SK-N-SH treated with all-trans-retinoic acid at 6 μM for 48 hours (cell line): ENCODE data around the gene PYM1.

ENCODE experiments used
- ATAC-seq: fragments of 200-7000 bp; cut with Tn5 transposase; 3 replicates; pipeline ENCODE4 v1.9.1; 2020; ENCODE audit warnings: mild to moderate bottlenecking, moderate library complexity
- ARNTL ChIP-seq: fragments of 450-650 bp; formaldehyde crosslinking; IDR thresholded peaks from 2 replicates; pipeline ENCODE4 v1.5.0; 2020; ENCODE audit warnings: low read depth, mild to moderate bottlenecking, moderate library complexity, borderline replicate concordance
- BACH2 ChIP-seq: fragments of 250-450 bp; sonication (Bioruptor Pico); IDR thresholded peaks from 2 replicates; pipeline ENCODE4 v1.9.0; 2021; ENCODE audit warnings: mild to moderate bottlenecking, borderline replicate concordance
- CREB5 ChIP-seq: fragments of 250-450 bp; sonication (Bioruptor Pico); IDR thresholded peaks from 2 replicates; pipeline ENCODE4 v1.5.1; 2020; ENCODE audit warnings: low read depth, mild to moderate bottlenecking, moderate library complexity
- CSDC2 ChIP-seq: fragments of 250-450 bp; sonication (Bioruptor Pico); IDR thresholded peaks from 2 replicates; pipeline ENCODE4 v1.5.0; 2020; ENCODE audit warnings: mild to moderate bottlenecking, moderate library complexity
- ISL1 ChIP-seq: fragments of 250-450 bp; sonication (Bioruptor Pico); IDR thresholded peaks from 2 replicates; pipeline ENCODE4 v2.1.2; 2022; ENCODE audit warnings: mild to moderate bottlenecking, moderate library complexity
- PPARA ChIP-seq: fragments of 250-450 bp; sonication (Bioruptor Pico); IDR thresholded peaks from 2 replicates; pipeline ENCODE4 v1.5.0; 2020; ENCODE audit warnings: mild to moderate bottlenecking, borderline replicate concordance
- RARB ChIP-seq: fragments of 250-450 bp; sonication (Bioruptor Pico); IDR thresholded peaks from 2 replicates; pipeline ENCODE4 v1.8.0; 2021; ENCODE audit warnings: mild to moderate bottlenecking, moderate library complexity
- TCF4 ChIP-seq: fragments of 250-450 bp; sonication (Bioruptor Pico); IDR thresholded peaks from 2 replicates; pipeline ENCODE4 v1.8.0; 2021; ENCODE audit warnings: mild to moderate bottlenecking, moderate library complexity, borderline replicate concordance
- TOX ChIP-seq: fragments of 250-450 bp; sonication (Bioruptor Pico); IDR thresholded peaks from 2 replicates; pipeline ENCODE4 v1.8.0; 2021; ENCODE audit warnings: mild to moderate bottlenecking, moderate library complexity, borderline replicate concordance
- TSHZ2 ChIP-seq: fragments of 250-450 bp; sonication (Bioruptor Pico); IDR thresholded peaks from 2 replicates; pipeline ENCODE4 v1.5.0; 2020; ENCODE audit warnings: mild to moderate bottlenecking, moderate library complexity
- ZC3H10 ChIP-seq: fragments of 250-450 bp; sonication (Bioruptor Pico); IDR thresholded peaks from 2 replicates; pipeline ENCODE4 v1.5.1; 2021; ENCODE audit warnings: mild to moderate bottlenecking, moderate library complexity
- ZFP3 ChIP-seq: fragments of 250-450 bp; sonication (Bioruptor Pico); IDR thresholded peaks from 2 replicates; pipeline ENCODE4 v1.5.0; 2020; ENCODE audit warnings: mild to moderate bottlenecking, moderate library complexity
- ZFP30 ChIP-seq: fragments of 450-650 bp; formaldehyde crosslinking; IDR thresholded peaks from 2 replicates; pipeline ENCODE4 v1.5.0; 2022; ENCODE audit warnings: mild to moderate bottlenecking, moderate library complexity
- ZNF565 ChIP-seq: fragments of 450-650 bp; formaldehyde crosslinking; conservative IDR thresholded peaks from 2 replicates; pipeline ENCODE4 v1.5.0; 2020; ENCODE audit warnings: low read depth, mild to moderate bottlenecking, moderate library complexity
- ZNF70 ChIP-seq: fragments of 450-650 bp; formaldehyde crosslinking; IDR thresholded peaks from 2 replicates; pipeline ENCODE4 v1.5.0; 2020; ENCODE audit warnings: mild to moderate bottlenecking, moderate library complexity
- ZNF8 ChIP-seq: fragments of 450-650 bp; formaldehyde crosslinking; IDR thresholded peaks from 2 replicates; pipeline ENCODE4 v1.5.0; 2020; ENCODE audit warnings: mild to moderate bottlenecking, moderate library complexity
- TF ChIP-seq, protein P1 (sequence below): fragments of 250-450 bp; sonication (Bioruptor Pico); IDR thresholded peaks from 2 replicates; pipeline ENCODE4 v1.8.0; 2021; ENCODE audit warnings: low read depth, mild to moderate bottlenecking, moderate library complexity, borderline replicate concordance
- TF ChIP-seq, protein P2 (sequence below): fragments of 250-450 bp; sonication (Bioruptor Pico); IDR thresholded peaks from 2 replicates; pipeline ENCODE4 v1.8.0; 2020; ENCODE audit warnings: mild to moderate bottlenecking, moderate library complexity, borderline replicate concordance

Gene PYM1

GRCh38 chr12:55942577-55943136 lies 15.0 kb upstream of the PYM1 start:
- ATAC-seq = no peak
- TF ChIP-seq TCF4 (no peak), ARNTL (CRISPR knock-in tag) (no peak), BACH2 (no peak), CSDC2 (CRISPR knock-in tag) (no peak), ISL1 (CRISPR knock-in tag) (no peak), ZC3H10 (CRISPR knock-in tag) (no peak), ZNF70 (no peak), RARB (CRISPR knock-in tag) (no peak), ZNF8 (CRISPR knock-in tag) (no peak), TOX (CRISPR knock-in tag) (no peak)
- TF ChIP-seq, protein P1, sequence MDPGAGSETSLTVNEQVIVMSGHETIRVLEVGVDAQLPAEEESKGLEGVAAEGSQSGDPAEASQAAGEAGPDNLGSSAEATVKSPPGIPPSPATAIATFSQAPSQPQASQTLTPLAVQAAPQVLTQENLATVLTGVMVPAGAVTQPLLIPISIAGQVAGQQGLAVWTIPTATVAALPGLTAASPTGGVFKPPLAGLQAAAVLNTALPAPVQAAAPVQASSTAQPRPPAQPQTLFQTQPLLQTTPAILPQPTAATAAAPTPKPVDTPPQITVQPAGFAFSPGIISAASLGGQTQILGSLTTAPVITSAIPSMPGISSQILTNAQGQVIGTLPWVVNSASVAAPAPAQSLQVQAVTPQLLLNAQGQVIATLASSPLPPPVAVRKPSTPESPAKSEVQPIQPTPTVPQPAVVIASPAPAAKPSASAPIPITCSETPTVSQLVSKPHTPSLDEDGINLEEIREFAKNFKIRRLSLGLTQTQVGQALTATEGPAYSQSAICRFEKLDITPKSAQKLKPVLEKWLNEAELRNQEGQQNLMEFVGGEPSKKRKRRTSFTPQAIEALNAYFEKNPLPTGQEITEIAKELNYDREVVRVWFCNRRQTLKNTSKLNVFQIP (CRISPR knock-in tag) = no peak
- TF ChIP-seq, protein P2, sequence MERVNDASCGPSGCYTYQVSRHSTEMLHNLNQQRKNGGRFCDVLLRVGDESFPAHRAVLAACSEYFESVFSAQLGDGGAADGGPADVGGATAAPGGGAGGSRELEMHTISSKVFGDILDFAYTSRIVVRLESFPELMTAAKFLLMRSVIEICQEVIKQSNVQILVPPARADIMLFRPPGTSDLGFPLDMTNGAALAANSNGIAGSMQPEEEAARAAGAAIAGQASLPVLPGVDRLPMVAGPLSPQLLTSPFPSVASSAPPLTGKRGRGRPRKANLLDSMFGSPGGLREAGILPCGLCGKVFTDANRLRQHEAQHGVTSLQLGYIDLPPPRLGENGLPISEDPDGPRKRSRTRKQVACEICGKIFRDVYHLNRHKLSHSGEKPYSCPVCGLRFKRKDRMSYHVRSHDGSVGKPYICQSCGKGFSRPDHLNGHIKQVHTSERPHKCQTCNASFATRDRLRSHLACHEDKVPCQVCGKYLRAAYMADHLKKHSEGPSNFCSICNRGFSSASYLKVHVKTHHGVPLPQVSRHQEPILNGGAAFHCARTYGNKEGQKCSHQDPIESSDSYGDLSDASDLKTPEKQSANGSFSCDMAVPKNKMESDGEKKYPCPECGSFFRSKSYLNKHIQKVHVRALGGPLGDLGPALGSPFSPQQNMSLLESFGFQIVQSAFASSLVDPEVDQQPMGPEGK = no peak

GRCh38 chr12:55942055-55942454 lies 14.4 kb upstream of the PYM1 start:
- TF ChIP-seq CREB5 (no peak), ZFP30 (CRISPR knock-in tag) (no peak), PPARA (CRISPR knock-in tag) (no peak), ZFP3 (no peak), RARB (CRISPR knock-in tag) (no peak), ZNF565 (no peak), ARNTL (CRISPR knock-in tag) (no peak)
- TF ChIP-seq, protein P1 (CRISPR knock-in tag) = no peak
- no peak for ATAC-seq

DNA sequence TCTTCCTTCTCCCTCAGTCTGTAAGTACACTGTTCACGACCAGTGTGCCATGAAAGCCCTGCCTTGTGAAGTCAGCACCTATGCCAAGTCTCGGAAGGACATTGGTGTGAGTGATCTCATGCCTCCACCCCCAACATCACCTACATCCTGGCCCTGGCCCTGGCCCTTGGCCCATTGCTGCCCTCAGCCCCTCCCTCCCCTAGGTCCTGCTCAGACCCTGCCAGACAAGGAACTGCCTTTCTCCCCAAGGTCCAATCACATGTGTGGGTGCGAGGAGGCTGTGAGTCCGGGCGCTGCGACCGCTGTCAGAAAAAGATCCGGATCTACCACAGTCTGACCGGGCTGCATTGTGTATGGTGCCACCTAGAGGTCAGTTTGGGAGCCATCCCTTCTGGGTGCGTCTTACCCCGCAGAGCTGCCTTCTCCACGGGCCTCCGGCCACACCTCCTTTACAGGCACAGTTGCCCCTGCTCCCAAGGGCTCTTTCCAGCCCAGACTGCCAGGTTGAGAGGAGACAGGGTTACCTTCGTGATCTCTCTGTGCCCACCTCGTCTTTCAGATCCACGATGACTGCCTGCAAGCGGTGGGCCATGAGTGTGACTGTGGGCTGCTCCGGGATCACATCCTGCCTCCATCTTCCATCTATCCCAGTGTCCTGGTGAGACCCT lies 12.5 kb upstream of the PYM1 start:
- TF ChIP-seq ZNF70 = peak; percentile 43; the same call in 1 of the 2 replicates
- TF ChIP-seq TSHZ2 (CRISPR knock-in tag) = no peak
- peak; percentile 100 for ATAC-seq

DNA sequence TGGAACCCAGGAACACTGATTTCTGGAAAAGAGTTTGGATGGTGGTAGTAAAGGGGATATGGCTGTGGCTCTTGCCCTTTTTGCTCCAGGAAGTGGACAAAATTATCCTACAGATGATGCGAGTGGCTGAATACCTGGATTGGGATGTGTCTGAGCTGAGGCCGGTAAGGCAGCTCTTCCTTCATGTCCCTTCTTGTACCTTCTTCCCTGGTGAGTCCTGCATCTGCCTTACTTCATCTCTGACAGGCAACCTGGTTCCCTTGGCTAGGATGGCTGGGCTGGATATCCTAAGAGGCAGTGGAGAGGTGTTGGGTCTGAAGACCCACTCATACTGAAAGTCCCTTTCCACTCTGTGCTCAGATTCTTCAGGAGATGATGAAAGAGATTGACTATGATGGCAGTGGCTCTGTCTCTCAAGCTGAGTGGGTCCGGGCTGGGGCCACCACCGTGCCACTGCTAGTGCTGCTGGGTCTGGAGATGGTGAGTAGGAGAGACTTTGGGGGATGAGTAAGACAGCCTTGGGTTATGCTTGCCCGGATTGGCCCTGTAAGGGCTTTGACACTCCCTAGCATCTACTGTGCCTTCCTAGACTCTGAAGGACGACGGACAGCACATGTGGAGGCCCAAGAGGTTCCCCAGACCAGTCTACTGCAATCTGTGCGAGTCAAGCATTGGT lies 11.3 kb upstream of the PYM1 start:
- no peak for ATAC-seq
- TF ChIP-seq BACH2 = no peak
- no peak for TF ChIP-seq CSDC2 (CRISPR knock-in tag)
- TF ChIP-seq PPARA (CRISPR knock-in tag) = no peak
- TF ChIP-seq TCF4 = no peak
- no peak for TF ChIP-seq ZFP30 (CRISPR knock-in tag)
- TF ChIP-seq ZNF8 (CRISPR knock-in tag) = no peak
